Suprapubic skin (tissue), 4 donors: ENCODE data around the gene PLAAT2. TPM values are rescaled to one million over a fixed set of nuclear protein-coding genes. Genes with fewer than 3 reads are reported as not detected.
A peak's percentile ranks its signal among the peaks of the same experiment; 100 is the strongest.

ENCODE experiments used
- DNase-seq, 2 donors: peaks; one replicate each; pipeline ENCODE4 v3.0.0-alpha.2; 2019; ENCODE audit warnings: low spot score in 2 of 2
- H3K27ac ChIP-seq: fragments of 200-600 bp; sonication (generic); one replicate; pipeline ENCODE4 v1.5.1; 2019
- H3K27me3 ChIP-seq: fragments of 200-600 bp; sonication (generic); one replicate; pipeline ENCODE4 v1.5.1; 2019
- H3K36me3 ChIP-seq: fragments of 200-600 bp; sonication (generic); one replicate; pipeline ENCODE4 v1.5.1; 2019
- H3K4me1 ChIP-seq: fragments of 200-600 bp; sonication (generic); one replicate; pipeline ENCODE4 v1.5.1; 2019
- H3K4me3 ChIP-seq: fragments of 200-600 bp; sonication (generic); one replicate; pipeline ENCODE4 v1.5.1; 2019; ENCODE audit warnings: mild to moderate bottlenecking
- H3K9me3 ChIP-seq: fragments of 200-600 bp; sonication (generic); one replicate; pipeline ENCODE4 v1.5.1; 2019
- EP300 ChIP-seq: sonication (generic); formaldehyde crosslinking; IDR thresholded peaks from one replicate; pipeline ENCODE4 v1.6.1; 2017; ENCODE audit warnings: antibody characterized with exemption
- POLR2A ChIP-seq, 2 donors: fragments of 450-650 bp; IDR thresholded peaks; one replicate each; pipeline ENCODE4 v1.6.1; 2017; ENCODE audit warnings: antibody characterized with exemption in 2 of 2, mild to moderate bottlenecking in 2 of 2, moderate library complexity in 2 of 2
- POLR2AphosphoS5 ChIP-seq, 3 donors: sonication (generic); formaldehyde crosslinking; IDR thresholded peaks; one replicate each; pipeline ENCODE4 v1.6.1; 2017; ENCODE audit warnings: antibody characterized with exemption in 3 of 3
- WGBS: methylation state at CpG from one replicate; pipeline ENCODE4 v1.1.5; 2018; 5-methylcytosine and 5-hydroxymethylcytosine counted together
- total RNA-seq, 4 donors: library from RNA; depleted of rRNA; stranded (reverse); fragments of >200 nt; gene quantifications; one replicate each; pipeline ENCODE4 v1.1.0, GENCODE V29; 2016
- TF ChIP-seq, protein P1 (sequence below), 2 donors: fragments of 200-600 bp in 1 of 2; fragments of 450-650 bp in 1 of 2; sonication (generic) in 1 of 2; IDR thresholded peaks; one replicate each; pipeline ENCODE4 v1.5.1; 2016 to 2019; ENCODE audit warnings: antibody characterized with exemption in 2 of 2, mild to moderate bottlenecking in 1 of 2, moderate library complexity in 1 of 2

PLAAT2 gene
- total RNA-seq, 4 donors from 2014 or later, result not detected

DNA sequence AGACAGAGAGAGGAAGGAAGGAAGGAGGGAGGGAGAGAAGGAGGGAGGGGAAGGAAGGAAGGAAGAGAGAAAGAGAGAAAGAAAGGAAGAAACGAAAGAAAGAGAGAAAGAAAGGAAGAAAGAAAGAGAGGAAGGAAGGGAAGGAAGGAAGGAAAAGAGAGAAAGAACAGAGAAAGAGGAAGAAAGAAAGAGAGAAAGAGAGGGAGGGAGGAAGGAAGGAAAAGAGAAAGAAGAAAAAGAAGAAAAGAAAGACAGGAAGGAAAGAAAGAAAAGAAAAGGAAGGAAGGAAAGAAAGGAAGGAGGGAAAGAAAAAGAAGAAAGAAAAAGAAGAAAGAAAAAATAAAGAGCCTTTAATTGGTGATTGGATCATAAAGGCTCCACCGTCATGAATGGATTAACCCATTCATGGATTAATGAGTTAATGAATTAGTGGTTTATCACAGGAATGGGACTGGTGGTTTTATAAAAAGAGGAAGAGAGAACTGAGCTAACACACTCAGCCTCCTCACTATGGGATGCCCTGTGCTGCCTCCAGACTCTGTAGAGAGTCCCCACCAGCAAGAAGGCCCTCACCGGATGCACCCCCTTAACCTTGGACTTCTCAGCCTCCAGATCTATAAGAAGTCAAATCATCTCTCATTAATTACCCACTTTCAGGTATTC, 9.0 kb upstream of the PLAAT2 start:
- TF ChIP-seq POLR2AphosphoS5 (IDR thresholded peaks at IDR 0.05) (no peak), EP300 (no peak), POLR2A (IDR thresholded peaks at IDR 0.05) (no peak)
- TF ChIP-seq, protein P1, sequence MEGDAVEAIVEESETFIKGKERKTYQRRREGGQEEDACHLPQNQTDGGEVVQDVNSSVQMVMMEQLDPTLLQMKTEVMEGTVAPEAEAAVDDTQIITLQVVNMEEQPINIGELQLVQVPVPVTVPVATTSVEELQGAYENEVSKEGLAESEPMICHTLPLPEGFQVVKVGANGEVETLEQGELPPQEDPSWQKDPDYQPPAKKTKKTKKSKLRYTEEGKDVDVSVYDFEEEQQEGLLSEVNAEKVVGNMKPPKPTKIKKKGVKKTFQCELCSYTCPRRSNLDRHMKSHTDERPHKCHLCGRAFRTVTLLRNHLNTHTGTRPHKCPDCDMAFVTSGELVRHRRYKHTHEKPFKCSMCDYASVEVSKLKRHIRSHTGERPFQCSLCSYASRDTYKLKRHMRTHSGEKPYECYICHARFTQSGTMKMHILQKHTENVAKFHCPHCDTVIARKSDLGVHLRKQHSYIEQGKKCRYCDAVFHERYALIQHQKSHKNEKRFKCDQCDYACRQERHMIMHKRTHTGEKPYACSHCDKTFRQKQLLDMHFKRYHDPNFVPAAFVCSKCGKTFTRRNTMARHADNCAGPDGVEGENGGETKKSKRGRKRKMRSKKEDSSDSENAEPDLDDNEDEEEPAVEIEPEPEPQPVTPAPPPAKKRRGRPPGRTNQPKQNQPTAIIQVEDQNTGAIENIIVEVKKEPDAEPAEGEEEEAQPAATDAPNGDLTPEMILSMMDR (IDR thresholded peaks at IDR 0.05), result no peak
- Histone ChIP-seq H3K36me3 (no peaks in the 10 kb centered on the region), H3K27me3 (no peaks in the 10 kb centered on the region), H3K4me3 (no peak overlapping the region), H3K27ac (no peak overlapping the region), H3K9me3 (no peaks in the 10 kb centered on the region), H3K4me1 (peaks cover 12% of the 10 kb centered on the region)
- no peak for DNase-seq
- WGBS, result 51% methylated on average over 3 of the region's 3 CpGs

DNA sequence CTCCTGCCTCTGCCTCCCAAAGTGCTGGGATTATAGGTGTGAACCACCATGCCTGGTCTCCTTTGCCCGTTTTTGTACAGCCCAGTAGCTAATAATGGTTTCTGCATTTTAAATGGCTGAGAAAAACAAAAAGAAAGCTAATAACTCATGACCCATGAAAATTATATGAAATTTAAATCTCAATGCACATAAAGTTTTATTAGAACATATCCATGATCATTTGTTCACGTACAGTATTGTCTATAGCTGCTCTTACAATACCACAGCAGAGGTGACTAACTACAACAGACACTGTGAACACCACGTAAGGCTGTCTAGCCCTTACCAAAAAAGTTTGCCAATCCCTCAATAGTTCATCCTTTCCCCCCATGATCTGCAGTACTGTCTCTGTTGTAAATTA, 6.4 kb upstream of the PLAAT2 start:
- DNase-seq, result no peak
- TF ChIP-seq, protein P1 (IDR thresholded peaks at IDR 0.05), result no peak
- TF ChIP-seq POLR2AphosphoS5 (IDR thresholded peaks at IDR 0.05) (no peak), EP300 (no peak), POLR2A (IDR thresholded peaks at IDR 0.05) (no peak)
- Histone ChIP-seq H3K4me1 (peaks cover 35% of the 10 kb centered on the region), H3K27me3 (no peaks in the 10 kb centered on the region), H3K9me3 (no peaks in the 10 kb centered on the region), H3K36me3 (no peaks in the 10 kb centered on the region), H3K27ac (no peak overlapping the region), H3K4me3 (no peak overlapping the region)
- 94% methylated on average over 3 of the region's 3 CpGs for WGBS

DNA sequence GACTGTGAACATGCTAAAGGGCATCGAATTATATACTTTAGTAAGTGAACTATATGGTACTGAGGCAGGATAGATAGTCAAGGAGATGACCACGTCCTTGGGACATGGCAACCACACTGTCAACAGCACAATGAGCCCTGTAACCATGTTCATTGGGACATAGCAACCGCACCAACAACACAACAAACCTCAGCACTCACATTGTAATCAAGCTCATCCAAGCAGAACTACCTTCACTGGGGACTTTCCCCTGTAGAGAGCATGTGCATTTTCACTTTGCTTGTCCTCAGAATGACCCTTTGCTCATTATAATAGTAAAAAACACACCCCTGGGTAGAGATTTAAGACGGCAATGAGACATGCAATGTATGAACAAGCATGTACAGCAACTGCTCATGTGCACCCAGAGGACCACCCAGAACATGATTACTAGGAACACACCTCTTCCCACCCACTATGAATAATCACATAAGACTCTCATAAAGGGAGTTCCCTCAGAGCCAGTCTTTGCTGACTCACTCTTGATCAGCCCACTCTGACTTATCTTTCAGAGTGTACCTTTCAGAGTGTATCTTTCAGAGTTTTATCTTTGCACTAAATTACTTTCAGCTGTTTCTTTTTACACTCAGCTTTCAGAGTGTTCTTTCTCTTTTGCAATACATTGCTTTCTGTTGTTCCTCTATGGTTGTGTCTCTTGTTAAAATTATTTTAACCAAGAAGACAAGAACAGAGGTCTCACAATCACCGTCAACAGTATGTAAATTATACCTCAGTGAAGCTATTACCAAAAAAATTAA, 4.1 kb upstream of the PLAAT2 start:
- peaks cover 36% of the 10 kb centered on the region for H3K4me1 ChIP-seq
- DNase-seq, result no peak
- 40% methylated on average over 5 of the region's 5 CpGs for WGBS

DNA sequence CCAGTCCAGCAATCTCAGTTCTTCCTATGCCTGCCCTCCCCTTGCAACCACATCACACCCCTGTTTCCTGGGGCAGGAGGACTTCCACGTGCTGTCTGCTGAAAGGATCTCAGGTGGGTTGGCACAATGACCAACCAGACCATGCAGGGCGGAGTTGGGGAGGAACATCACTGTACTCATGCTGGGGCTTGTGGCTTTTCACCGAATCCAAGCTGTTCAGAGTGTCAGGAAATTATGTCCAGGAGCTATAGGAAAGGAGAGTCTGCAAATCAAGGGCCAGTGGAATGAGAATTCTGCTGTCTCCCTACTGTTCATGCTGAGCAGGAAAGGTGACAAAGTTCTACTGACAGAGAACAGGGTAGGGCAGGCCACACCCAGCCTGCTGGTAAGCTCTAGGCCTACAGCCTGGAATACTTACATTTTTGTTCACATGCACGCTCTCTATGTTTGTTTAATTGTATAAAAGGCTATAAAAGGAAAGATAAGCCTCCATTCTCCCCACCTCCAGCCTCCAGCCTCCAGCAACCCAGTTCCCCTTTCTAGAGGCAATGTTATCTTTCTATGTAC, 1.7 kb upstream of the PLAAT2 start:
- 58% methylated on average over 4 of the region's 4 CpGs for WGBS
- Histone ChIP-seq H3K27ac (peak overlapping the region; percentile 67), H3K36me3 (no peaks in the 10 kb centered on the region), H3K4me1 (peaks cover 44% of the 10 kb centered on the region), H3K9me3 (no peaks in the 10 kb centered on the region), H3K27me3 (no peaks in the 10 kb centered on the region), H3K4me3 (no peak overlapping the region)
- DNase-seq, result no peak
- TF ChIP-seq EP300 (no peak), POLR2AphosphoS5 (IDR thresholded peaks at IDR 0.05) (no peak), POLR2A (IDR thresholded peaks at IDR 0.05) (no peak)
- TF ChIP-seq, protein P1 (IDR thresholded peaks at IDR 0.05), result no peak

More for the DNA sequence above, 4.1 kb upstream of the PLAAT2 start:
- TF ChIP-seq POLR2A (IDR thresholded peaks at IDR 0.05) (no peak), POLR2AphosphoS5 (IDR thresholded peaks at IDR 0.05) (no peak), EP300 (no peak)
- TF ChIP-seq, protein P1 (IDR thresholded peaks at IDR 0.05), result no peak
- Histone ChIP-seq H3K9me3 (no peaks in the 10 kb centered on the region), H3K27me3 (no peaks in the 10 kb centered on the region), H3K27ac (peak overlapping the region; percentile 65), H3K36me3 (no peaks in the 10 kb centered on the region), H3K4me3 (no peak overlapping the region)
